Measurements from ENCODE around the gene ARMC5.
"Not testable (repeated sequence)": the region's sequence is repeated elsewhere in the genome, so short reads cannot be mapped to it uniquely, and the experiment has no call there.

Gene ARMC5

GRCh38 chr16:31430380-31431052, 28.8 kb upstream of the ARMC5 start:
- no peak for DNase-seq (ENCODE audit: low spot score)

- DNase-seq (ENCODE audit: low spot score), result no peak
These were observed 23.7 kb upstream of the ARMC5 start for GRCh38 chr16:31435341-31436220.

DNA sequence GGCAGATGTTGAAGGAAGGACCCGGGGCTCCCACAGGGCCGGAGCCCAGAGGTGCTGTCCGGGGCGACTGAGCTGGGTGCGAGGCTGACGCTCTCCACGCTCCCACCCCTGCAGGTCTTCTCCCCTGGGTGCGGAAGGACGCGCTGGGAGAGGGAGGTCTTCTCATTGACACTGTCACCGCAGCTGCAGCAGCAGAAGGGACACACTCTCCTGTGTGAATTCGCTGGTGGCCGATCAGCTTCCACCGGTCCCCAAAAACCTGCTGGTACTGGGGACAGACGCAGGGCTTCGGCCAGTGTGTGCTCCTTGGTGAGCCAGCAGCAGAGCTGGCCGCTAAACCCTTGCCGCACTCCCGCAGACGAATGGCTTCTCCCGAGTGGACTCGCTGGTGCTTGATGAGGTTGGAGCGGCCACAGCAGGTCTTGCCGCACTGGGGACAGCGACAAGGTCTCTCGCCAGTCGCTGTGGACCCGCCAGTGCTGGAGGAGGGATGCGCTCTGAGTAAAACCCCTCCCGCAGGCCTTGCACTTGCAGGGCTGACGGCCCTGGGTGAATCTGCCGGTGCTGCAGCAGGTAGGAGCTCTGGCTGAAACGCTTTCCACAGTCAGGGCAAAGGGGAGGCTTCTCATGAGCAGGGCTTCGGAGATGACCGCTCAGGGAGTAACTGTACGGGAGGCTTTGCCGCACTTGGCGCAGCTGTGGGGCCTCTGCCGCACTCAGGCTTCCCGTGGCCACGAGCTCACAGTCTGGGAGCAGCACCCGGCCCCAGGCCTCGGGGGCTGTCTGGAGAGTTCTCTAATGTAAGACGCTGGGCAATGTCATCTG, 22.9 kb upstream of the ARMC5 start:
- no peak for DNase-seq (ENCODE audit: low spot score)

GRCh38 chr16:31438414-31438813, 20.9 kb upstream of the ARMC5 start:
- DNase-seq (ENCODE audit: low spot score), result no peak

GRCh38 chr16:31439023-31439422, 20.3 kb upstream of the ARMC5 start:
- DNase-seq (ENCODE audit: low spot score), result not testable (repeated sequence)

DNA sequence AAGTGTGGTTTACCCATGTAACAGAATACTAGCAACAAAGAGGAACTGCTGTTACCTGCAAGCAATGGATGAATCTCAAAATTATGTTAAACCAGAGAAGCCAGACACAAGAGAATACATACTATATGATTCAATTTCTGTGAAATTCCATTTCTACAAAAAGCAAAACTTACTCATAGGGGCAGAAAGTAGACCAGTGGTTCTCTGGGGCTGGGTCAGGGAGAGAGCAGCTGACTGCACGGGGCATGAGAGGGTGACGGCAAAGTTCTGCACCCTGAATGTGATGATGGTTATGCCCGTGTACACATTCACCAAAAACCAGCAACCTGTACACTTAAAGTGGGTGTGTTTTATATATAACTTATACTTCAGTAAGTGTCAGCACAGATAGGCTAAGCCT, 19.8 kb upstream of the ARMC5 start:
- DNase-seq (ENCODE audit: low spot score), result no peak

GRCh38 chr16:31440516-31441184, 18.7 kb upstream of the ARMC5 start:
- no peak for DNase-seq (ENCODE audit: low spot score)

- no peak for DNase-seq (ENCODE audit: low spot score)
These were observed 17.3 kb upstream of the ARMC5 start for GRCh38 chr16:31441956-31442355.

GRCh38 chr16:31445931-31446330, 13.4 kb upstream of the ARMC5 start:
- DNase-seq (ENCODE audit: low spot score), result not testable (repeated sequence)

DNA sequence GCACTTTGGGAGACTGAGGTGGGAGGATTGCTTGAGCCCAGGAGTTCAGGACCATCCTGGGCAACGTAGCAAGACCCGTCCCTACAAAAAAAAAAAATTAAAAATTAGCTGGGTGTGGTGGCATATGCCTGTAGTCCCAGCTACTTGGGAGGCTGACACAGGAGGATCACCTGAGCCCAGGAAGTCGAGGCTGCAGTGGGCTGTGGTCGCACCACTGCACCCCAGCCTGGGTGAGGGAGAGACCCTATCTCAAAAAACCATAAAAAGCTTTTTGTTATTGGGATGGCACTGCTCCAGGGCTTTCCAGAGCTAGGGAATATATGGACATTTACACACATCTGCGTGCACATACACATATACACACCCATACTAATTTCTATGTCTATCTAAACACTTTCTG, 8.1 kb upstream of the ARMC5 start:
- no peak for DNase-seq (ENCODE audit: low spot score)

DNA sequence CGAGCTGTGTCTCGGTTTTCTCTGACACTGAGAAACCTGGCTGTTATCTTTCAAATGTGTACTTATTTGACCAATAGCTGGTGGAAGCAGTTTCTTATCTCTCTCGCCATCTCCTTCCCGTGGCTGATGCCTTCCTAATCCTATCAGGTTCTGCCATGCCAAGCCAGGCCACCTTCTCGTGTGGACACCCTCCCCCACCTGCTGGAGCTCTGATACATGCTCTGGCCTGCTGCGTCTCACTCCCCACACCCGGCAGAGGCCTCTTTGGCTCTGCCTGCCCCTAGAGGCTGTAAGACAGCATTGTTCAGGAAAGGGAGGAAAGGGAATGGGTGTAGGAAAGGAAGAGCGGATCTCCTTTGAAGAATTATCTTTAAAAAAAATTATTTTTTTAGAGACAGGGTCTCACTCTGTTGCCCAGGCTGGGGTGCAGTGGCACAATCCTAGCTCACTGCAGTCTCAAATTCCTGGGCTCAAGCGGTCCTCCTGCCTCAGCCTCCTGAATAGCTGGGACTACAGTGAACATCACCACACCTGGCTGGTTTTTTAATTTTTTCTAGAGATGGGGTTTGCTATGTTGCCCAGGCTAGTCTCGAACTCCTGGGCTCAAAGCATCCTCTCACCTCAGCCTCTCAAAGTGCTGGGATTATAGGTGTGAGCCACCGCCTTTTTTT, 7.5 kb upstream of the ARMC5 start:
- no peak for DNase-seq (ENCODE audit: low spot score)

GRCh38 chr16:31452631-31453106, 6.6 kb upstream of the ARMC5 start:
- no peak for DNase-seq (ENCODE audit: low spot score)

DNA sequence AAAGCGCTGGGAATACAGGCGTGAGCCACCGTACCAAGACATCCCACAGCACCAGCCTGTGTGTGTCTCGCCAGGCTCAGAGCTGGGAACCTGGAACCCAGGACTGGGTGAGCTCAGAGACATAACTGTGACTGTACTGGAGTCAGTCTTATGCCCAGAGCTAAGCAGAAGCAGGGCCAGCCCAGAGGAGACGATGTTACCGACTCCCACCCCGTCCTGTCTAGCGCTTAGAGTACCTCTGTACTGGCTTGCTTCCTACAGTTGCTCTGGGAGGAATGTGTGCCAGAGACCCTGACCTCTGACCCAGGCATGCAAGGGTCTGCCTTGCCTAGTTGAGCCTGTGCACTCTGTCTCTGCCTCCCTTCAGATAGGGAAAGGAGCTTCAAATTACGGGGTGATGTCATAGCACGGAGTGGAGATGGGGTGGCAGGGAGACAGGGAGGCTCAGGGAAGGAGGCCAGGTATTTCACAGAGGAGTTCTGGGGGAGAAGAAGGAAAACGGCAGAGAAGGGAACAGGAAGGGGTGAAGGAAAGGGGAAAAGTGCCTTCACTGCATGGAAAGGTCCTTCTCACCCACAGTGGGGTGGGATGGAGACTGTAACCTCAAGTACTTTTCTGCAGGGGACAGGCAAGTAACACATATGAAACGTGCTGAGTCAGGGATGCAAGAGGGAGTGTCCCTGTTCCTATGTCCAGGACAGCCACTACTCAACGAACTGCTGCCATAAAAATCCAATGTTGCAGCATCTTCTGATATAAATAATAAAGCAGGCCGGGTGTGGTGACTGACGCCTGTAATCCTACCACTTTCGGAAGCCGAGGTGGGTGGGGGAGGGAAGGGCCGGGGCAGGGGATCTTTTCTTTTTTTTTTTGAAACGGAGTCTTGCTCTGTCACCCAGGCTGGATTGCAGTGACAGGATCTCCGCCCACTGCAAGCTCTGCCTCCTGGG, 5.8 kb upstream of the ARMC5 start:
- DNase-seq (ENCODE audit: low spot score), result no peak

- no peak for DNase-seq (ENCODE audit: low spot score)
These were observed 3.5 kb upstream of the ARMC5 start for GRCh38 chr16:31455601-31456314.

DNA sequence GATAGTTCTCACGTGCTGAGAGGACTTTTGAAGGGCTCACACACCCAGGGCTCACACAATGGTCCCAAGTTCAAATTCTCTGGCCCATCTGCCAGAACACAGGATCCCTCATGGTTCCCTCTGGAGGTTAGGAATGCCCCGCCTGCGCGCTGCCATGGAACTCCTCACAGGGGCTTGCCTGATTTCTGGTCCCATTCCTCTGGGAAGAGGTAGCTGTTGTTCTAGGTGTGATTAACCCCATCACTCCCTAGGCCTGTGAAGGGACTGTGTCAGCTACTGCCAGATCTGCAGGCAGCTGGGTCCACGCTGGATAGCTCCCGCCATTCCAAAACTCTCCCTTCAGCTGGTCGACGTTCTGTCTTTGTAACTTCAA, 2.3 kb upstream of the ARMC5 start:
- no peak for DNase-seq (ENCODE audit: low spot score)

DNA sequence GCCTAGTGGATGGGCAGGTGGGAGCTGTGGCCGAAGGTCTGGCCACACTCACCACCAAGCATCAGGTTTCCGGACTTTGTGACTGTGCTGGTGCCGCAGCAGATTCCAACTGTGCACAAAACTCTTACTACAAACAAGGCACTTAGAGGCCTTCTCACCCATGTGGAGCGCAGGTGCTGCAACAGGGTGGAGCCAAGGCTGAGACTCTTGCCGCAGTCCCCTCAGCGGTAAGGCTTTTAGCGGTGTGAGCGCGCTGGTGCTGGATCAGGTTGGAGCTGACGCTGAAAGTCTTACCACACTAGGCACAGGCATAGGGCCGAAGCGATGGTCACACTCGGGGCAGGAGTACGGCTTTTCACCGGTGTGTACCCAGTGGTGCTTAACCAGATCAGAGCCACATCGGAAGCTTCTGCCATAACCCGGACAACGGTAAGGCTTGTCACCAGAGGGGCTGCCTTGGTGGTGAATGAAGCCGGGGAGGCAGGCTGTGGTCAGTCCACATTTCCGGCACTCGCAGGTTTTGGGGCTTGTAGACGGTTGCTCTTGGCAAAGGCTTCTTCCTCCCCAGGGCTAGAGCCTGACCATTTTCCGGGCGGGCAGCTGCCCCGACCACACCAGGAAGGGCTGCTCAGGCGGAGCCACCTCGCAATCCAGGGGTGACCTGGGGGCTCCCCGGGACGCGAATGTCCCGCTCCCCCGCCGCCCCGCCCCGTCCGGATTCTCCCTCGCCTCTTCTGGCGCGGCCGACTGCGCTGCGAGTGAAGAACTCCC, 1.0 kb upstream of the ARMC5 start:
- peak; percentile 39 for DNase-seq (ENCODE audit: low spot score)

DNA sequence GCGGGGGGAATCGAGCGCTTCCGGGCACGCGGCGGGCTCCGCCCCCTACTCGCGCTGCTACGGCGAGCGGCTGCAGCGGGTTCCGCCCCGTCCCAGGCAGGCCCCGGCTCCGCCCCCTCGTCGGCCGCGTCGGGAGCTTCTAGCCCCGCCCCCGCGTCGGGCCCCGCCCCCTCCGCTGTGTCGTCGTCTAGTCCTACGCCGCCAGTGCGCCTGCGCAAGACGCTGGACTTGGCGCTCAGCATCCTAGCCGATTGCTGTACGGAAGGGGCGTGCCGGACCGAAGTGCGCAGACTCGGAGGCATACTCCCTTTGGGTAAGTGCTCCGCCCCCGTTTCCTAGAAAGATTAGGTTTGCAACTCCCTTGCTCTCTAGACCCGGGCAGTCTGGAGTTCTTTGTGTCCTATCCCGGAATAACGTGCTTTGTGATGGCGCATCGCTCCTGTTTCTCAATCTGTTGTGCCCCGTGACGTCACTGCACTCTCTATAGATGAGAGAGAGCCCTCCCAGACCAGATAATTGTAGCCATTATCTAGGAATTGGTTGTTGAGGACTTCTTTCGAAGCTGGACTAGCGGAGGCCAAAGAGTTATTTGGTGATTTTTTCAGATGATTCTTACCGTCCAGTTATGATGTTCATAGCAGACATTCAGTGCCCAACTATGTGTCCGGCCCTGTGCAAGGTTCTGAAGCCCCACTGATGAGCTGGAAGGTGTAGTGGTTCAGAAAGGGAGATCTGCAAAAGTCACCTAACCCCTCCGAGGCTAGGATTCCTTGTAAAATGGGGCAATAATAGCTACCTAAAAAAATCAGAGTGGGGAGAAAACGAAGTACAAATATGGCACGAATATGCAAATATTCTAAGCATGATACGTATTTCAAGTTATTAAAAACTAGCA, 633 bp downstream of the ARMC5 start:
- DNase-seq (ENCODE audit: low spot score), result peak; percentile 100

GRCh38 chr16:31460582-31461002, 1.3 kb downstream of the ARMC5 start:
- DNase-seq (ENCODE audit: low spot score), result peak; percentile 51
